C4-2B (cell line): Measurements from ENCODE around the gene AFAP1L1.

Experiments
- CTCF ChIP-seq: fragments of 450-650 bp; conservative IDR thresholded peaks from 2 replicates; pipeline ENCODE4 v1.5.1; 2017; ENCODE audit warnings: mild to moderate bottlenecking
- ZFX ChIP-seq: fragments of 450-650 bp; IDR thresholded peaks from 2 replicates; pipeline ENCODE4 v1.6.1; 2017

- TF ChIP-seq CTCF (peak; percentile 59), ZFX (no peak)
These were observed 42.2 kb upstream of the AFAP1L1 start for GRCh38 chr5:149229298-149229937.
